GM19463 (cell line): Measurements from ENCODE around the gene ZNF124.
"Not testable (repeated sequence)": the region's sequence is repeated elsewhere in the genome, so short reads cannot be mapped to it uniquely, and the experiment has no call there.

Experiments
- ATAC-seq: cut with Tn5 transposase; IDR thresholded peaks from one replicate; pipeline ENCODE4 v1.9.1; 2021; ENCODE audit warnings: mild to moderate bottlenecking, moderate library complexity; ENCODE audit not compliant: unreplicated experiment

Gene ZNF124

GRCh38 chr1:247171875-247172563 is at the start of gene ZNF124:
Gene ZNF124, minus strand, starts transcription at chr1:247172020. Its CDS starts 143 bp downstream, at chr1:247171877.
- ATAC-seq = peak; percentile 97

DNA sequence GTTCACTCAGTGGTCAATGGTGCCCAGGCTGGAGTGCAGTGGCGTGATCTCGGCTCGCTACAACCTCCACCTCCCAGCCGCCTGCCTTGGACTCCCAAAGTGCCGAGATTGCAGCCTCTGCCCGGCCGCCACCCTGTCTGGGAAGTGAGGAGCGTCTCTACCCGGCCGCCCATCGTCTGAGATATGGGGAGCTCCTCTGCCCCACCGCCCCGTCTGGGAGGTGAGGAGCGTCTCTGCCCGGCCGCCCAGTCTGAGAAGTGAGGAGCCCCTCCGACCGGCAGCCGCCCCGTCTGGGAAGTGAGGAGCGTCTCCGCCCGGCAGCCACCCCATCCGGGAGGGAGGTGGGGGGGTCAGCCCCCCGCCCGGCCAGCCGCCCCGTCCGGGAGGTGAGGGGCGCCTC is 48.5 kb upstream of the ZNF124 start:
- ATAC-seq = not testable (repeated sequence)

DNA sequence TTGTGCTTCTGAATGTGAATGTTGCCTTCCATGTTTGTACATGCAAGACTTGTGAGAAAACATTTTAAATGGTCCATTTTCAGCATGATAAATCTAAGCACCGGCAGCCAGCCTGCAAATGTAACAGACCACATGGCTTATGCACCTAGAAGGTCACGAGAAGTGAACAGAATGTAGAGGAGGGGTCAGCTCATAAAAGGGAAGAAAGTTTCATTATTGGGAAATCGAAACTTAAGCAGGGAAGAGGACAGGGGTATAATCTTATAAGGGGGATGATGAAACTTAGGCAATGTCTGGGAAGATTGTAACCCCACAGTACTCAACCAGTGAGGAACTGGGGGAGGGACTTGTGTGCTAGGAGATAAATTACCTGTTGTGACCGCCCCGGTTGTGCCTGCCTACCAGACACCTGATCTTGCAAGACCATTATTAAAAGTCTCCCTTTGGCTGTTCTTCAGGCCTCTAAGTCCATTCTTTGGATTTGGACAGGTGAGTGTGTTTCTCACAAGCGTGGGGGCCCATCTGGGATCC is 46.4 kb upstream of the ZNF124 start:
- no peak for ATAC-seq

DNA sequence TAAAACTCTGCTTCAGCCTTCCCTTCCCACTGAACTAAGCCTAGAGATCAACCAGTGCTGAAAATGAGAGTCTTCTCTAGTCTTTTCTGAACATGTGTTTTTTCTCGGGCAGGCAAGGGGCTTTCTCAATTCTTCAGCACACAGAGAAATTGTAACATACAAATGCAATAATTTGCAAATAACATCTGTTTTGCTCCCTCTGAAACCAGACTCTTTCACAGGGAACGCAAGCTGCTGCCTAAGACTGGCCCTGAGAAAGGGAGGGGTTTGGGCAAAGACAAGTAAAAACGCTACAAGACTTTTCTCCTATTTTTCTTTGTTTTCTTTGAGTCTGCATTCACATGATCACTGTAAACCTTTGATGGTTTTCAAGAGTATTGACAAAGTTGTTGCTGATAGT is 44.4 kb upstream of the ZNF124 start:
- ATAC-seq = no peak

DNA sequence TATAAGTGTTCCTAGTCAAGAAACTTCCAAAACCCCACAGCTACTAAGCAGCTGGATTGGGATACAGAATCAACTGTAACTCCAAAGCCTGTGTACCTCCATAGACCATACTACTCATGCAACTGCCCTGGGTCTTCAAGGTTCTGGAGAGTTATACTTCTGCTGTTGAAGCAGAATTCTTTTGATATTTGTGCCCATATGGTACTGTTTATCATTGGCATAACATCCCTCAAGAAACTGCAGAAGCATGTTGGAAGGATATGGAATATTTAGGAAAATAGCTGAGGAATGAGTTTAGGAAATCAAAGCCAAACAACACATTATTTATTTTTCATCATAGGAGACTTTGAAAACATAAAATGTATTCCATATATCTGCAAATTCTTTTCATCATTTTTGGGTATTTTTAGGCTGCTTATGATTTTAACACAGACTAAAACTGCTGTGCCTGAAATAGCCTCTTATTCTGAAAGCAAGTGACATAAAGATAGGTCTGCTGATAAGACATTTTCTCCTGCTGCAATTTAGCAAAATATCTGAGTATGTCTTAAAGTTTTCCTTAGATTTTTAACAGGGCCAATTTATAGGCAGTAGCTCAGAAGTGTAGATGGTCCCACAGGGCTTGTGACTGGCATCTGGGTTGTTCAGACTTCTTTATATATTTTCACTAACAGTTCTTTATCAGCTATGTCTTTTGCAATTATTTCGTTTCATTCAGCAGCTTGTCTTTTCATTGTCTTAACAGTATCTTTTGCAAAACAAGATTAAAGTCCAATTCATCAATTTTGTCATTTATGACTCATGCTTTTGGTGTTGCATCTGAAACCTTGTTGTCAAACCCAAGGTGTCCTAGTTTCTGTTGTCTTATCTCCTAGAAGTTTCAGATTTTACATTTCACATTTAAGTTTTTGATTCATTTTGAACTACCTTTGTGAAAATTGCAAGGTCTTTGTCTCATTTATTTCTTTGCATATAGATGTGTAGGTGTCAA is 41.1 kb upstream of the ZNF124 start:
- ATAC-seq = no peak

DNA sequence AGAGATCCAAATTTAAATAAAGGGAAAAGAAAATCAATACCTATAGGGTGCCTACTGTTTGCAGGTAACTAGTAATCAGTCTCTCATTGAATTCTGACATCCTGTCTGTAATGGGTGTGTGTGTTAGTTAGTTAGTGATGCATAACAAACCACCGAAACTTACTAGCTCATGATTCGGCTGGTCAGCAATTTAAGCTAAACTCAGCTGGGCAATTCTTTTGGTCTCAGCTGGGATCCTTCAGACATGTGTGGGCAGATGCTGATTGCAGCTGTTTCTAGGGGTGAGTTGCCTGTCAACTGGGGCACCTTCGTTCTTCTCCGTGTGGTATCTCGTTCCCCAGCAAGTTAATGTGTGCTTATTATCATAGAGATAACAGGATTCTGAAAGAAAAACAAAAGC is 40.2 kb upstream of the ZNF124 start:
- peak; percentile 58 for ATAC-seq

DNA sequence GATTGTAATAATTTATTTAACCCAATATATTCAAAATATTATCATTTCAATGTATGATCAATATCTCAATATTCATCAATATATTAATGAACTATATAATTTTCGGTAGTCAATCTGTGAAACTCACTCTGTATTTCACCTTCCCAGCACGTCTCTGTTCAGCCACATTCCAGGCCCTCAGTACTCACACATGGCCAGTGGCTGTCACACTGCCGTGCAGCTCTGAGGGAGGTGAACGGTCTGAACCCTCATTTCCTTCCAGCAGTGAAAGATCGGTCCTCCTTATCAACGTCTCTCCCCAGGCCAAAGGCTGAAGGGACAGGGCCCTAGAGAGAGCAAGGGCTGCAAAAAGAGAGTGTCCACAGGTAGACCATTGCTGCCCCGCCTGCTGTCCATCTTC is 39.5 kb upstream of the ZNF124 start:
- no peak for ATAC-seq

GRCh38 chr1:247210376-247211117 is 38.7 kb upstream of the ZNF124 start:
- ATAC-seq = peak; percentile 86

DNA sequence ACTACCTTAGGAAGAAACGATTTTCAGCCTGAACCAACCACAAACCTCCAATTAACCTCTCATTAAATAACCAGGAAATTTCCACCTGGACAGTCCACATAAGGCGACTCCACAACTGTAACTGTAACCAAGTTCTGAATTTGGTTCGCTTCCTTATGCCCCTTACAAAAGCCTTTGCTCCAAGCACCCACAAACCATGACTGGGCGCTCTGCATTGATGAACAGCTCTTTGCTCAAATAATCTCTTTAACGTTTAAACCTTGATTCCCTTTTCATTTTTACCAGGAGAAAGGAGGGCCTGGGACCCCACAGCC is 38.2 kb upstream of the ZNF124 start:
- ATAC-seq = peak; percentile 1

DNA sequence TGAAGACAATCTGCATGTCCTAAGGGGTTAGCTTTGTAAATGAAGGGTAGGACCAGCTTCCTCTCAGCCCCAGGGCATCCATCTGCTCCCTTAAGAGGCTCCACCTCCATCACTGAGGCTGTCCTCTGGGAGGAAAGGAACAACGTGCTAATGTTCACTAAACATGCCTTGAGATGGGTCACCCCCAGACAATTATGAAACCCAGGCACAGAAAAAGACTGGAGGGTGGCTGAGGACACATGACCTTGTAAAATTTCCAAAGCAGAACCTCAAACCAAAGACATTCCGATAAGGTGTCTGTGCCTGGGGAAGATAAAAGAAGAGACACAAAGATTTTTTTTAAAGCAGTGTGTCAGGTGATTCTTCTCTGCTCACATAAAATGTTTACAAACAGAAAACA is 37.6 kb upstream of the ZNF124 start:
- ATAC-seq = no peak

DNA sequence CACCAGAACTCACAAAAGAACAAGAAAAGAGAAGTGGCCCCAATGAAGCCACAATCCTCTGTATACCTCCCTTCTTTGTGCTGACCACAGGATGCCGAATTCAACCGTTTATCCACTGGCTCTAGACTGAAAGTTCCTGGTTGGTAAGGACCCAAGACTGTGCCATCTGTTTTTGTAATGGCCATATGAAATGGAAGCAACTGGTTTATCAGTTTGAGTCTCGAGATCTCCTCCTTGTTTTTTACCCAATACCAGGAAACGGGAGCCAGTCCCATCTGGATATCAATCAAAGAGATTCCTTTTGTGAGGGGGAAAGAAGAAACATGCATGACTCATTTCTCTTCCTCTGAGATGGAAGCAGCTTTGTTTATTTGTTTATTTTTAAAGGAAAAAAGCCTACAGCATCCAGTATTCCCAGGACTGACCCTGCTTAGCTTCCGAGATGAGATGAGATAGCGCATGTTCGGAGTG is 32.4 kb upstream of the ZNF124 start:
- no peak for ATAC-seq

GRCh38 chr1:247198781-247199180 is 27.0 kb upstream of the ZNF124 start:
- no peak for ATAC-seq

DNA sequence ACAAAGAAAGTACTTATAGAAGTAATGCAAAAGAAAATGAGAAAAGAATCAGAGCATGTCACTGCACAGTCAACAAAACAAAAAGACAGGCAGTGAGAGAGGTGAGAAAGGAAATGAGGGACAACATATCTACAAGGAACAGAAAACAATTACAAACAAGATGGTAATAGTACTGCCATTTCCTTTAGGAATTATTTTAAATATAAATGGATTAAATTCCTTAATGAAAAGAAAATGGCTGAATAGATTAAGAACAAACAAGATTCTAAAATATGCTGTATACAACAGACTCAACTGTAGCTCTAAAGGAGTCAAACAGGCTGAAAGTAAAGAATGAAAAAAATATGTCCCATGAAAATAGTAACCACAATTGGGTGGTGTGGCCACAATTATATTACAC is 22.1 kb upstream of the ZNF124 start:
- ATAC-seq = no peak

- ATAC-seq = no peak
Measured at GRCh38 chr1:247189981-247190798, 18.4 kb upstream of the ZNF124 start.

DNA sequence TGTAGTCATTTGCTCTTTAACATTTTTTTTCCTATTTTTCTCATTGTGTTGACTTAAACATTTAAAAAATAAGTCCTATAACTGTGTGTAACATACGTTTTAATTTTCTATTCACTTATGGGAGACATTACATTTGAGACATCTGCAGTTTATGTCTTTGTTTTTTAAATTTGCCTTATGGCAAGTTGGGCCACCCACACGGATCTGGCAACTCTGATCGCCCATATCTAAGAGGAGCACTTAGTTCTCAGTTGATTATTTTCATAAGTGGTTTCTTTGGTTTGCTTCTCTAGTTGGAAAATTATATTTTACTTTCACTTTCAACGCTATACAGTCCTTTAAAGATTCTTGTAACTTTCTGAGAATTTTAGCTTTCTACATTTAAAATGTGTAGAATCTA is 13.8 kb upstream of the ZNF124 start:
- ATAC-seq = no peak

DNA sequence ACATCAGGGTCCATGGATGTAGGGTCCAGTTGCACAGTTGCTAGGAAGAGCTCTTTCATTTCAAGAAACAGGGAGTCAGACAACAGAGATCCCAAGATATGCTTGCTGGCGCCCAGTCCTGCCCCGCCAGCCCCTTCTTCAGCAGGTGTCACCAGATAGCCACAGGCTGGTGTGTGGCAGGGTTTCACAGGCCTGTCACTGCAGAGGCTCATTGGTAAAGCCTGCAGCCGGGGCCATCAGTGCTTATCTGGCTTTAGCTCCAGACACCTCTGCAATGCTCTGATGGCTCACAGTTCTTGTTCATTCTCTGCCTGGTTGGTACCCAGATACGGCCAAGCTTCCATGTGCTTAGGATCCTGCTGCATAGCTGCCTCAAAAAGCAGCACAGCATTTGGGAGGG is 12.4 kb upstream of the ZNF124 start:
- ATAC-seq = no peak

GRCh38 chr1:247182994-247183393 is 11.2 kb upstream of the ZNF124 start:
- no peak for ATAC-seq

GRCh38 chr1:247180581-247180980 is 8.8 kb upstream of the ZNF124 start:
- ATAC-seq = no peak

GRCh38 chr1:247177755-247178154 is 5.9 kb upstream of the ZNF124 start:
- ATAC-seq = no peak

- ATAC-seq = no peak
Measured at GRCh38 chr1:247175458-247175857, 3.6 kb upstream of the ZNF124 start.
